HG03135 (cell line): ENCODE data around the gene SEMG1.

Source experiments
- ATAC-seq: cut with Tn5 transposase; IDR thresholded peaks from one replicate; pipeline ENCODE4 v1.9.1; 2021; ENCODE audit warnings: mild to moderate bottlenecking, moderate library complexity; ENCODE audit not compliant: unreplicated experiment

Gene SEMG1

DNA sequence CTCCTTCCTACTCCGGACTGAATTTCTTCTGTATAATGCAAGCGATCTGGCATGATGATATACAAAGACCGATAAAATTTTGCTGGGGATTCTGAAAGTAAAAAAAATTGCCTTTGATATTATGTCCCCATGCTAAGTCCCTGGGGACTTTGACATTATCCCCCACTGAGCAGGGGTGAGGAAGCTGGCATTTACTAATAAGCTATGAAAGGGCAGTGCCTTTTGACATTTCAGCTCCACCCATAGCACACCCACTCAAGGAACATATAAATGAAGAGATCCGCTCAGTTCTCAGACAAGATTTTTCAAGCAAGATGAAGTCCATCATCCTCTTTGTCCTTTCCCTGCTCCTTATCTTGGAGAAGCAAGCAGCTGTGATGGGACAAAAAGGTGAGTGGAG is 14.2 kb downstream of the SEMG1 start, which contains the start of gene SEMG2:
TSS of gene SEMG2 (plus strand) at position 298 of the 400 bp plus-strand sequence. CDS start at position 315, 17 bp downstream.
- no peak for ATAC-seq

DNA sequence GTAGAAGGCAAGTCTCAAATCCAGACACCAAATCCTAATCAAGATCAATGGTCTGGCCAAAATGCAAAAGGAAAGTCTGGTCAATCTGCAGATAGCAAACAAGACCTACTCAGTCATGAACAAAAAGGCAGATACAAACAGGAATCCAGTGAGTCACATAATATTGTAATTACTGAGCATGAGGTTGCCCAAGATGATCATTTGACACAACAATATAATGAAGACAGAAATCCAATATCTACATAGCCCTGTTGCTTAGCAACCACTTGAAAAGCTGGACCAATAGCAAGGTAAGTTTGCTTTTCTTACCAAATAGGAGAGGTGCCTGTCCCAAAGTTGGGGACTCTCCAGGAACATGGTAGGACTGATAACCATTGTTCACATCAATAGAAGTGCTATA is 16.3 kb downstream of the SEMG1 start:
- no peak for ATAC-seq

DNA sequence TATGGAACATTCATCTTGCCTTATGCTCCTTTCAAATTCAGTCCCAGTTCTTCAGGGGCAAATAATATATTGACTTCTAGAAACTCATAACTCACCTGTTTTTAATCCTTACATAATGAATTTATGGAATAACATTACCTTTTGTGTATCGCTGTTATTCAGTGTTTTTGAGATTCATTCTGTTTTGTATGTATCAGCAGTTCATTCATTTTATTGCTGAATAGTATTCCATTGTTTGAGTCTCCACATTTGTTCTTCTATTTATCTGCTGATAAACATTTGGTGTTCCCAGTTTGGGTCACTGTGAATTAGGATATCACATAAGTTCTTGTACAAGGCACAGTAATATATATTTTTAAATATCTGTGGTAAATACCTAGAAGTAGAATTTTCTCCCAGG is 19.5 kb downstream of the SEMG1 start:
- no peak for ATAC-seq

DNA sequence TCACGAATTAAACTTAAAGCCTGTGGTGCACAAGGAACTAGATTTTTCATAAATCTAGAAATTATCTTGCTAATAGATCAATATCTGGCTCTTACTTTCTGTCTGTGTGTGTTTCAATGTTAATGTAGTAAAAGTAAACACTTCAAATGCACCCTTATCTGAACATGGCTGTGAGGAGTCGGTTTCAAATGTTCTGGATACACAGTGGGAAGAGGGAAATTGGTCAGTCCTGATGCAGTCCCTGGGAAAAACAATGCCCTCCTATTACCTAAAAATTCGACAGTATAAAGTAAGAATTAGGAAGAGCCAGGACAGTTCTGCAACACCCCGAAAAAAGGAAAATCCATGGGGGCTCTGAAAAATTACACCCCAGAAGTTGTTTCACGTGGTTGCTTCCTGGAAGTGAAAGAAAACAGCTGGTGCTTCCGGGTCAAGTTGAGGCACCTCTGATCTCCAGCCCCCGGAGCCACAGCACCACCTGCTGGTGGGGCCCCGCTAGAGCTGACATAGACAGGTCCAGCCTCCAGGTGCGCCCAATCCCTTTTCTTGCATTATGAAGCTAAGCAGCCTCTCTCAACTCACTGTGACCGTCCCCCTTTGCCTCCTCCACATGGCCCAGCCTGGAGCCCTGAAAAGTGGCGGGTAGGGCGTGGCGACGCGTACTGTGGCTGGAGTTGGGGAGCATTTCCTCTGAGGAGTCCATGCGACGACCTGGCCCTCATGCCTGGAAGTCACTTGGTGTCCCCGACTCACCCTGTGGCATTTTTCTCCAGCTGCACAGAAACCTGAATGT is 22.6 kb downstream of the SEMG1 start:
- no peak for ATAC-seq

DNA sequence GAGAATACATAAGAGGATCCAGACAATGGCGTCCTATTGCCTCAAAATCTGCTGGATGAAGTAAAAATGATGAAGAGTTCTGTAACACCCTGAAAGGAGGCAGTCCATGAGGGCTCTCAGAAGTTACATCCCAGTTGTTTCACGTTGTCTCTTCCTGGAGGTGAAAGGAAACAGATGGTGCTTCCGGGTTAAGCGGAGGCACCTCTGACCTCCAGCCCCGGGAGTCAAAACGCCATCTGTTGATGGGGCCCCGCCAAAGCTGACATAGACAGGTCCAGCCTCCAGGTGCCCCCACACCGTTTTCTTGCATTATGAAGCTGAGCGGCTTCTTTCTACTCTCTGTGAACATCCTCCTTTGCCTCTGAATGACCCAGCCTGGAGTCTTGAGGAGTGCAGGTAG is 23.8 kb downstream of the SEMG1 start:
- ATAC-seq, result no peak

DNA sequence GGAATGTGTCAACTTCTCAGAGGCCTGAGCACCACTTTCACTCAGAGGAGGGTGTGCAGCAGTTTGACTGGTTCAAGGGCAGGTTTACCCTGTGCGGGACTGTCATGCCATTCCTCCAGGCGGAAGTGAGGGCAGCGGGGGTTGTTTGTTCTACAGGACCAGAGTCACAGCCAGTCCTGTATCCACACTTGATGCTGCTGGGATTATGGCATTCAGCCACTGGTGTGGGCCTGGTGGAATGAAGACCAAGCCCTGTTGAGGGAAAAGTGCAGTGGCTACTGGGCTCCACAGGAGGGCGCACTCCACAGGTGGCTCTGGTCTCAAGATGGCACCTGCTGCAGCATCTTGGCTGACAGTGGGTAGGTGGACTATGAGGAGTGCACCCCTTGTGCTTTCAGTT is 29.2 kb downstream of the SEMG1 start:
- no peak for ATAC-seq

DNA sequence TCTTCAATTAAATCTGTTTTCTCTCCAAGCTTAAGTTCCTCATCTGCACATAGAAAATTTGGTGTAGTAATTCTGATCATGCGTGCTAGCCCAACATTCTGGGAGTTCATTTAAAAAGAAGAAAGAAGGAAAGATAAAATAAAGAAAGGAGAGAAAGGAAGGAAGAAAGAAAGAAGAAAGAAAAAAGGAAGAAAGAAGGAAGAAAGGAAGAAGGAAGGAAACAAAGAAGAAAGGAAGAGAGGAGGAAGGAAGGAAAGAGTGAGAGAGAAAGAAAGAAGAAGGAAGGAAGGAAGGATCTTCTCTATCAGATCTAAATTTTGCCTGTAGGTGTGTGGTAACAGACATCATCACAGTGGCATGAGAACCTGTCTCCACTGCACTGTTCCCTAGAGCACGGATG is 31.3 kb downstream of the SEMG1 start:
- ATAC-seq, result no peak

DNA sequence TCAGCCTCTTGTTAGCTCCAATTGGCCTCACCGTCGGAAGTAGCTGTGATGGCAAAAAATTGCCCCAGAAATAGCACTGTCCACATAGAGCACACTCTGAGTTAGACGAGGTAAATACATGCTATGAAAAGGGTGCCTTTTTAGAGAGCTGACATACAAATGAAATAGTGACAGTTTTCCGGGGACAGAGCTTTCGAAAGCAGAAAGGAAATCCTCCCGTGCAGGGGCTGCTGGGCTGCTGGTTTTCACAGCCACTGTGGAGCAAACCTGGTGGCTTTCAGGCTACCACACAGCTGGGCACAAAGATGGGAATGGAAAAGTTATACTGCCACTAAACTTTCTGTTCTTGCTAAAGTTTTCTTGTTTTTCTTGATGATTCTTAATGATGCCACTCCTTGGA is 39.3 kb downstream of the SEMG1 start:
- ATAC-seq, result no peak

DNA sequence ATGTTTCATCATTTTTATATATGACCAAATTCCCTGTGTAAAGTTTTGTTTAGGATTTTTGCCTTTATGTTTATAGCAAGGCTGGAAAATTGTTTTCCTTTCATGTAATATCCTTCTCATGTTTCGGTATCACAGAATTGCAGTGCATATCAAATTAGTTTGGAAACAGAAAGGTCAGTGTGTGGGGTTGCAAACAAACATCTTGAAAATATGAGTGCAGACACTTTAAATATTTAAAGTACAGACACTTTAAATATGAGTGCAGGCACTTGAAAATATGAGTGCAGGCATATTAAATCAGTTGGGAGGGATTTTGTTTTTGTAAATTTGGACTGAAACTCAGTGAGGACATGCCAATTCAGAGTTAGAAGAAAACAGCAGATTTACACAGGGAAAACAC is 41.0 kb downstream of the SEMG1 start:
- no peak for ATAC-seq

DNA sequence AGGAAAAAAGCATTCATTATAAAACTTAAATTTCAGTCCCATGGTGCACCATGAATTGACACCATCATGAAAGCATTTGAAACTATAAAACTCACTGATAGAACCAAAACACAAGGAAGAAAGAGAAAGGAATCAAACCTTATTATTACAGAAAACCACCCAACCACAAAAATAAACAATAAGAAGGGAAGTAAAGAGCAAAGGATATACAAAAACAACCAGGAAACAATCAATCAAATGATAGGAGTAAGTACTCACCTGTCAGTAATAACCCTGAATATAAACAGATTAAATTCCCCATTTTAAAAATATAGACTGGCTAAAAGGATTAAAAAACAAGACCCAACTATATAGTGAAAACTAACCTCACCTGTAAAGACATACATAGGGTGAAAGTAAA is 41.8 kb downstream of the SEMG1 start:
- no peak for ATAC-seq

DNA sequence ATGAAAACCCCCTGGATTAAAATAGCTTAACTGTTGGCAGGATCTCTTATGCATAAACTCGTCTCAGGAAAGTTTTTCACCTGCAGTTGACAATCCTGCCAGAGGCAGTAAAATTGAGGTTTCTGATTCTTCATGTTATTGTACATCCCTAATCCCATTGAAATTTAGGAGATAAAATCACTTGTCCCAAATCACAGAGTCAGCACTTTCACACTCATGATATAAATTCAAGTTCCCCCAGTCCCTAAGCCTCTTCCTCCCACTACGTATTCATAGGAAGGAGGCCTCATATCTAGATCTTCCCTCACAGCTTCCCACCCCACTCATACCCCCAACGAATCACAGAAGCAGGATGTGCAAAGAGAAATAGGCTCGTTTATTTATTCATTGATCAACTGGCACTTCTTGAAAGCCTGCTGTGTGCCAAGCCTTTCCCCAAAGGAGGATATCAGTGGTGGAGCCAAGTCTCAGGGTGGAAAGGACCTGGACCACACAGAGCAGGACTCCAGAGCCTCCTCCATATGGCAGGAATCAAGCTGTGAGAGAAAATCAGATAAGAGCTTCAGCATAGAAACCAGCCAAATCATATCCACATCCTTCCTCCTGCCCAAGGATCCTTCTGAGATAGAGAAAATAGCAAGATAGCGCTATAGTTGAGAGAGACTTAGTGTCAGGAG is 45.2 kb downstream of the SEMG1 start:
- ATAC-seq, result no peak

DNA sequence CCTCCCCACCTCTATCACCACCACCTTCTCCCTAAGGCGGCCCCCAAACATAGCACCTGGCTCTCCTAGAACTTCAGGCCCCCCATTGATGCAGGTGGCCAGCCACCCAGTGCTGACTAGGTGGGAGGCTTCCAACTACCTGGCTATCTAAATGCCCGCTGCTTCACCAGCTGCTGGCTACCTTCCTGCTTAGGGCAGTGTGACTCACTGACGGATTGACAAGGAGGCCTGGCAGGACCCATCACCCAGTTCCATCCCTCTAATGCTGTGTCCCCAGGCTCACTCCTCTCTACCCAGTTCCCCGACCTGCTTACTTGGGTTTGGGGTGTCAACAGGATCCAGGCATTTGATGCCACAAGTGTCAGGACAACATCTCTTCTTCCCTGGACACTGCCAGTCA is 46.4 kb downstream of the SEMG1 start:
- ATAC-seq, result no peak

DNA sequence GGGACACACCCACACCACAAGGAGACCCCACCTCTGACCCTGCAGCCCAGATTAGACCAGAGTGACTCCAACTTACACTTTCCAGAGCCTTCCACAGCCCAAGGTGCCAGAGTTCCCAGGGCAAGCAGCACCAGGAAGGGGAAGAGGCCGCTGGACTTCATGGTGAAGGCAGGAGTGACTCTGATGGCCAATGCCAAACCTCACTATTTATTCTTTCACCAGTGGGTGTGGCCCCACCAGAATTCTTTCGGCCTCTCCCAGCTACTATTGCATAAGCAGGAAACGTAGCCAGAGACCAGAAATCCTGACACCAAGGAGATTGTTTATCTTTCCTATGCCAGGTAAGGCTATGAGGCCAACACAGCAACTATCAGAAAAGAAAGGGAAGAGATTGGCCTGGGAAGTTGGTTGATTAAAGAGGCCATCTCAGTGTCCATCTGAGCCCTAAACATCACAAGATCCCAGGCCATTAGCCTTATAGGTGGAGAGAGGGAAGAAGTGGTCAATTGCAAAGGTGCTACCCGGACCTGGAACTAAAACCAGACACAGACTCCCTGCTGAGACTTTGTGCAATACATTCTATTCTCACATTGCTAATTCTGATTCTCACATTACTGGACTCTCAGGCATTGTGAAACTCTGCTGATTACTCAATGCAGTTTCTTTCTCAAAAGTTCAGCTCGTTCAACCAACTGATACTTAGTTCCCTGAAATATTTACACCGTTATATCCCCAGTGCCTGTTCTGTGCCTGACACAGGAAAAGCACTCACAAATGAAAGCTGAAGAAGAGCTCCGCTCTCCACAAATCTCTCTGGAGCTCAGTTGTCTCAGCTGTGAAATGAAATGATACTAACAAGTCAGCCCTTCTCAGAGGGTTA is 47.8 kb downstream of the SEMG1 start, which contains the start of gene SLPI:
TSS of gene SLPI (minus strand) at position 182 of the 880 bp plus-strand sequence. CDS start at position 161, 21 bp downstream.
- no peak for ATAC-seq

DNA sequence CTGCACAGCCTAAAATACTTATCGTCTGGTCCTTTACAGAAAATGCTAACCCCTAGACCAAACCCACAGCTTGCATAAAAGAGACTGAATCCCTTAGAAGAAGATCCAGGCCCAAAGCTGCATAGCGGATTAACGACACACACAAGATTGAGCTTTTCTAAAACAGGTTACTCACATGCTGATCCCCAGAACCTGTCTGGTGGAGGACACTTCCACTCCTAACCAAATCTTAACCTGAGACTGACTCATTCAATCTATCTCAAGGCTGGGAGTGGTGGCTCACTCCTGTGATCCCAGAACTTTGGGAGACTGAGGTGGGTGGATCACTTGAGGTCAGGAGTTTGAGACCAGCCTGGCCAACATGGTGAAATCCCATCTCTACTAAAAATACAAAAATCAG is 50.3 kb downstream of the SEMG1 start:
- no peak for ATAC-seq

DNA sequence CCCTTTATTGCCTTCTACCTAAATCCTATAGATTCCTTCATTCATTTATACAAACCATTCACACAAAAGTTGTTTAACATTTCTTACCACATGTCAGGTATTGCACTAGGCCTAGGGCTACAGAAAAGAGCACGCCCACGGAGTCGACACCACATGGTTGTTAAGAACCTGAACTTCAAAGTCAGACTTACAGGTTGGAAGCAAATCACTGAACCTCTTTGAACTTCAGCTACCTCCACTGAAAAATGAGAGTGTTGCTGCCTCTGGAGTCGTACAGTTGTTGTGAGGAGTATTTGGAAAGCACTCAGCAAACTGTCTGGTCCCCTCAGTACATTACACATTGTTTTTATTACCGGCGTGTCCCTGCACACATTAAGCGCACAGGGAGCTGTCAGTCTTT is 50.9 kb downstream of the SEMG1 start:
- no peak for ATAC-seq

DNA sequence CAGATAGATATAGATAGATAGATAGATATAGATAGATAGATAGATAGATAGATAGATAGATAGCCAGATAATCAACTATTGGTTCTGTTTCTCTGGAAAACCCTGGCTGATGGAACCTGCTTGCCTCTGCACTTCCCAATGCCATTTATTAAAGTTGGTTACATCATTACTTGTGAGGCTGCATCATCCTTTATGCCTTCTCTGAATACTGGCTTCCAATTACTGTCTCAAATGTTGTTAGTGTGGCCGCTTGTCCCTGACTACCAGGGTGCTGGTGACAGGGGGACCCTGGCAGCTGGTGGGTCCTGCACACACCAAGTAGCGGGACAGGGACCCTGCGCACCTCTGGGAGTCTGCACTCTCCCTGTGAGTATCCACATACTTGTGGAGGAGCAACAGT is 51.4 kb downstream of the SEMG1 start:
- ATAC-seq, result no peak

DNA sequence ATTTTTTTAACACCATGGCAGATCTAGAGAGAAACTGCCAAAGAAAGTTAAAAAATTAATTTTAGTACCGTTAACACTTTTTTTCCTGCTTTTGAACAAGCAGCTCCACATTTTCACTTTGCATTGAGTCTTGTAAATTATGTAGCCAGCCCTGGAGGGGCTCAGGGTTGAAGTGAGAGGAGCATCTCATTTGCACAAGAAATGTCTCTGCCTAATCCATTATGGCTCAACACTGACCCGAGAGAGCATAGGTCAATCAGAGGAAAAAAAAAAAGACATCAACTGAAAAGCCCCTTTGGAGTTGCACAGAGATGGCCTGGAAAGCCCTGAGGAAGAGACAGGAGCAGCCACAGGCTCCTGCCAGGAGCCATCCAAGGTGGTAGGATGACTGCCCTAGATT is 51.8 kb downstream of the SEMG1 start:
- no peak for ATAC-seq
